Measurements from ENCODE around the gene TRIM37. TPM values are rescaled to one million over a fixed set of nuclear protein-coding genes. Genes with fewer than 3 reads are reported as not detected.

Gene TRIM37
- total RNA-seq, 1 donor from 2014 or later, result 20.3 TPM

DNA sequence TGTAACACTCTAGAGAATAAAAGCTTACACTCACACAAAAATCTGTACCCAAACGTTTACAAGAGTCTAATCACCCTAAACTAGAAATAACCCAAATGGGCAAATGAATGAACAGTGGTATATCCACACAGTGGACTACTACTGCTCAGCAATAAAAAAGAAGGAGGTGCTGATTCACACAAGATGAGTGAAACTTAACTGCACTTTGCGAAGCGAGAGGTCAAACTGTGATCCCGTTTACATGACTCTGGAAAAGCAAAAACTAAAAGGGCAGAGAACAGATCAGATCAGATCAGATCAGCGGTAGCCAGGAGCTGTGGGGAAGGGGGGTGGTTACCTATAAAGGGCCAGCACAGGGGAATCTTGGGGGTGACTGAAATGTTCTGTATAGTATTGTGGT is 113.4 kb downstream of the TRIM37 start:
- DNase-seq (no peak), ATAC-seq (no peak)
- Histone ChIP-seq H3K36me3 (no peaks in the 10 kb centered on the region), H3K27me3 (no peaks in the 10 kb centered on the region), H3K4me1 (no peaks in the 10 kb centered on the region), H3K27ac (no peak overlapping the region), H3K4me3 (no peak overlapping the region), H3K9me3 (no peaks in the 10 kb centered on the region)
- intact Hi-C loops (cut with DNase I), result loop anchor here (10.0 kb wide), 1 partner anchor 469 kb away; no protein-coding TSS in a partner anchor
- TF ChIP-seq, protein P1, sequence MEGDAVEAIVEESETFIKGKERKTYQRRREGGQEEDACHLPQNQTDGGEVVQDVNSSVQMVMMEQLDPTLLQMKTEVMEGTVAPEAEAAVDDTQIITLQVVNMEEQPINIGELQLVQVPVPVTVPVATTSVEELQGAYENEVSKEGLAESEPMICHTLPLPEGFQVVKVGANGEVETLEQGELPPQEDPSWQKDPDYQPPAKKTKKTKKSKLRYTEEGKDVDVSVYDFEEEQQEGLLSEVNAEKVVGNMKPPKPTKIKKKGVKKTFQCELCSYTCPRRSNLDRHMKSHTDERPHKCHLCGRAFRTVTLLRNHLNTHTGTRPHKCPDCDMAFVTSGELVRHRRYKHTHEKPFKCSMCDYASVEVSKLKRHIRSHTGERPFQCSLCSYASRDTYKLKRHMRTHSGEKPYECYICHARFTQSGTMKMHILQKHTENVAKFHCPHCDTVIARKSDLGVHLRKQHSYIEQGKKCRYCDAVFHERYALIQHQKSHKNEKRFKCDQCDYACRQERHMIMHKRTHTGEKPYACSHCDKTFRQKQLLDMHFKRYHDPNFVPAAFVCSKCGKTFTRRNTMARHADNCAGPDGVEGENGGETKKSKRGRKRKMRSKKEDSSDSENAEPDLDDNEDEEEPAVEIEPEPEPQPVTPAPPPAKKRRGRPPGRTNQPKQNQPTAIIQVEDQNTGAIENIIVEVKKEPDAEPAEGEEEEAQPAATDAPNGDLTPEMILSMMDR (IDR thresholded peaks at IDR 0.05), result no peak

DNA sequence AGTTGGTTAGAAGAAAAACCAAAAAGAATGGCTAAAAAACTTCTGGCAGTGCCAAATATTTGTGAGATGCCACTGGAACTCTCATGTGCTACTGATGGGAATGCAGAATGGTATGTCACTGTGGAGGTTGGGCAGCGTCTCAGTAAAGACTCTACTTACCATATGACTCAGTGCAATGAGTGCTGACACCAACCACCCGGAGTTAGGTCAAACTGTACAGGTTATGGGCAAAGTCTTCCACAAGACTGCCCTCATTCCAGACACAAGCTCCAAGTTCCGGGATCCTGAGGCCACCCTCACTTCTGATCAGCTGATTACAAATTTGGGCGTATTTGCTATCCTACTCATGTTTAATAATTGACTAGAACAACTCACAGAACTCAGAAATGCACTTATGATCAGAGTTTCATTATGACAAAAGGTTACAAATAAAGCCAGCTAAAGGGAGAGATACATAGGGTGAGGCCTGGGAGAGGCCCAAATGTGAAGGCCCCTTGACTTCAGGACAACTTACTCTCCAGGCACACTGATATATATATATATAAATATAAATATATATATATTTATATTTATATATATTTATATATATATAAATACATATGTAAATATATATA is 114.9 kb downstream of the TRIM37 start:
- Histone ChIP-seq H3K27ac (peak overlapping the region; percentile 58), H3K9me3 (no peaks in the 10 kb centered on the region), H3K4me3 (no peak overlapping the region), H3K36me3 (no peaks in the 10 kb centered on the region), H3K4me1 (no peaks in the 10 kb centered on the region), H3K27me3 (no peaks in the 10 kb centered on the region)
- DNase-seq, result no peak
- TF ChIP-seq, protein P1 (IDR thresholded peaks at IDR 0.05), result no peak
- ATAC-seq, result peak; percentile 94
- intact Hi-C loops (cut with DNase I), result loop anchor here (10.0 kb wide), 1 partner anchor 467 kb away; no protein-coding TSS in a partner anchor

DNA sequence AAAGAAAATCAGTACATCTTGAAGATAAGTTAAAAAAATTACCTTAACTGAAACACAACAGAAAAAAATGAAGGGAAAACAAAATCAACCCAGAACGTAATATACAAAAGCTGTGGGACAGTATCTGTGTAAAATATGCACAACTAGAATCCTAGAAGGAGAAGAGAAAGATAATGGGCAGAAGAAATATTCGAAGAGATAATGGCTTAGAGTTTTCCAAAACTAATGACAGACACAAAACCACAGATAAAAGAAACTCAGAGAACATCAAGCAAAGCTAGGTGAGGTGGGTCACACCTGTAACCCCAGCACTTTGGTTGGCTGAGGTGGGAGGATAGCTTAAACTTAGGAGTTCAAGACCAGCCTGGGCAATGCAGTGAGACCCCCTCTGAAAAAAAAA is 117.1 kb downstream of the TRIM37 start:
- H3K36me3 ChIP-seq, result no peaks in the 10 kb centered on the region
- TF ChIP-seq, protein P1 (IDR thresholded peaks at IDR 0.05), result no peak
- H3K9me3 ChIP-seq, result no peaks in the 10 kb centered on the region
- ATAC-seq (no peak), DNase-seq (no peak)
- H3K4me3 ChIP-seq, result no peak overlapping the region
- intact Hi-C loops (cut with DNase I), result loop anchor here (10.0 kb wide), 1 partner anchor 465 kb away; no protein-coding TSS in a partner anchor
- H3K27me3 ChIP-seq, result no peaks in the 10 kb centered on the region
- no peaks in the 10 kb centered on the region for H3K4me1 ChIP-seq
- no peak overlapping the region for H3K27ac ChIP-seq

DNA sequence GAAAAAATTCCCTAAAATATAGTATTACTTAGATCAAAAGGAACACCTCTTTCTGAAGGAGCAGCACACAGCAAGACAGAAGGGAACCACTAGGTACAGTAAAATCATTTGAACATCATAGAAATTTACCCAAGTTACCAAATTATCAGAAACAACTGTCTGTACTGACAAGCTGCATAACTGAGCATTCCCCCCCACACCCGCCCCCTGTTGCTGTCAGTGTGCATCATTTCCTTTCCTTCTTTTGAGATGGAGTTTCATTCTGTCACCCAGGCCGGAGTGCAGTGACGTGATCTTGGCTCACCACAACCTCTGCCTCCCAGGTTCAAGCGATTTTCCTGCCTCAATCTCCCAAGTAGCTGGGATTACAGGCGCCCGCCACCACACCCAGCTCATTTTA is 120.7 kb downstream of the TRIM37 start:
- no peak for ATAC-seq
- Histone ChIP-seq H3K9me3 (no peaks in the 10 kb centered on the region), H3K27me3 (no peaks in the 10 kb centered on the region), H3K36me3 (no peaks in the 10 kb centered on the region), H3K27ac (no peak overlapping the region), H3K4me1 (no peaks in the 10 kb centered on the region), H3K4me3 (no peak overlapping the region)
- TF ChIP-seq, protein P1 (IDR thresholded peaks at IDR 0.05), result no peak
- intact Hi-C loops (cut with DNase I), result no loop called here
- no peak for DNase-seq

DNA sequence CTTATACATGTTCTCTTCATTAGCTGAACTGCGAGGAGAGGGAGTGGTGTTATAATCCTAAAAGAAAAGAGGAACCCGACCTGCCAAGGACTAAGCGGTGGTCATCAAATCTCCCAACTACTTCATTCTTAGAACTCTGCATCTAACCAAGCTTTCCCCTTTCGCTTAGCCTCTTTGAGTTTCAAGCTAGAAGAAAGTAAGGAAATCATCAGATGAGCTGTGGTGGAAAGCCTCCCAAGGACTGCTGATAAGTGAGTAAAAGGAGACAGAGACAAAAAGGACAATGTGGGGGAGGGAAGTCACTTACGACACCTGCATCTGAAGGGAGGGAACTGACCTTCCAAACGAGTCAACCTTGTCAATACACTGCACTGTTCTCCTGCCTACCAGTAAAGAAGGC is 121.3 kb downstream of the TRIM37 start:
- no peaks in the 10 kb centered on the region for H3K9me3 ChIP-seq
- H3K27me3 ChIP-seq, result no peaks in the 10 kb centered on the region
- DNase-seq (no peak), ATAC-seq (no peak)
- intact Hi-C loops (cut with DNase I), result no loop called here
- TF ChIP-seq, protein P1 (IDR thresholded peaks at IDR 0.05), result no peak
- no peaks in the 10 kb centered on the region for H3K36me3 ChIP-seq
- no peak overlapping the region for H3K27ac ChIP-seq
- no peaks in the 10 kb centered on the region for H3K4me1 ChIP-seq
- no peak overlapping the region for H3K4me3 ChIP-seq

DNA sequence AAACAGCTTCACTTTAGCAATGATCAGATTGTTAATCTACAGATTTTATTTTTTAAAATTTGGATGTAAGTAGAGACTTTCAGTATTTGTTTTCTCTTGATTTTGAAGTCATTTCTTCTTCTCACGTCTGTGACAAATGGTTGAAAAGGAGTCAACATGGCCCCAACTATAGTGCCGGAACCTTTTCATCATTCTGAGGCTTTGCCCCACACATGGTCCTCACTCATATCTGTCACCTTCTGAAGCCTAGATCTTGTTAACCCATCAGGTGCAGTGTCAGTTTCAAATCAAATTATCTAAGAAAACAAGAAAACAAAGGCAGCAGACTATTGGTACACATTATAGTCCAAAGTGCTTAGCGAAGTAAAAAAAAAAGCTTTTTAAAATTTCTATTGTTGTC is 124.1 kb downstream of the TRIM37 start:
- no peaks in the 10 kb centered on the region for H3K36me3 ChIP-seq
- intact Hi-C loops (cut with DNase I), result no loop called here
- DNase-seq (no peak), ATAC-seq (no peak)
- H3K4me3 ChIP-seq, result no peak overlapping the region
- no peaks in the 10 kb centered on the region for H3K27me3 ChIP-seq
- TF ChIP-seq, protein P1 (IDR thresholded peaks at IDR 0.05), result no peak
- H3K9me3 ChIP-seq, result no peaks in the 10 kb centered on the region
- H3K27ac ChIP-seq, result no peak overlapping the region
- H3K4me1 ChIP-seq, result no peaks in the 10 kb centered on the region
